Osteoblast (primary cell): ENCODE measurements around the gene PTPRD. TPM values are rescaled to one million over a fixed set of nuclear protein-coding genes. Genes with fewer than 3 reads are reported as not detected.

Experiments used
- DNase-seq: peaks from one replicate; pipeline ENCODE4 v3.0.0; 2011; ENCODE audit warnings: low spot score, mixed read lengths; ENCODE audit not compliant: insufficient read length; ENCODE audit errors: missing footprints
- H2AFZ ChIP-seq: 2 replicates; pipeline ENCODE4 v1.6.0; 2011; ENCODE audit warnings: mild to moderate bottlenecking, low read length
- H3K27ac ChIP-seq: 2 replicates; pipeline ENCODE4 v1.5.1; 2011; ENCODE audit warnings: mild to moderate bottlenecking, low read depth, low read length, moderate library complexity
- H3K27me3 ChIP-seq: 2 replicates; pipeline ENCODE4 v1.6.0; 2012; ENCODE audit warnings: mild to moderate bottlenecking, control low read depth, inconsistent platforms, low read length, moderate library complexity; ENCODE audit not compliant: insufficient read depth
- H3K36me3 ChIP-seq: 2 replicates; pipeline ENCODE4 v1.5.1; 2011; ENCODE audit warnings: mild to moderate bottlenecking, low read length, control low read depth, moderate library complexity; ENCODE audit not compliant: insufficient read depth
- H3K4me1 ChIP-seq: 2 replicates; pipeline ENCODE4 v1.5.1; 2011; ENCODE audit warnings: mild to moderate bottlenecking, low read length, control low read depth, moderate library complexity; ENCODE audit not compliant: insufficient read depth
- H3K4me2 ChIP-seq: 2 replicates; pipeline ENCODE4 v1.6.0; 2011; ENCODE audit warnings: mild to moderate bottlenecking, low read length; ENCODE audit not compliant: insufficient read depth
- H3K4me3 ChIP-seq: fragments of 200-600 bp; sonication (generic); 3 replicates; pipeline ENCODE4 v1.5.1; 2012; ENCODE audit warnings: mild to moderate bottlenecking, low read length, inconsistent platforms; ENCODE audit not compliant: insufficient read depth
- H3K79me2 ChIP-seq: 2 replicates; pipeline ENCODE4 v1.6.0; 2012; ENCODE audit warnings: mild to moderate bottlenecking, low read length, control low read depth, inconsistent platforms; ENCODE audit not compliant: insufficient read depth
- H3K9me3 ChIP-seq: 2 replicates; pipeline ENCODE4 v1.5.1; 2011; ENCODE audit warnings: low read depth, low read length, control low read depth
- H4K20me1 ChIP-seq: 2 replicates; pipeline ENCODE4 v1.6.0; 2012; ENCODE audit warnings: mild to moderate bottlenecking, low read length, control low read depth; ENCODE audit not compliant: insufficient read depth
- total RNA-seq: library from RNA; depleted of rRNA; stranded (reverse); fragments of >200 nt; gene quantifications from 2 replicates; pipeline ENCODE4 v1.2.3, GENCODE V29; 2012
- TF ChIP-seq, protein P1 (sequence below): IDR thresholded peaks from 2 replicates; pipeline ENCODE4 v1.5.1; 2011; ENCODE audit warnings: mild to moderate bottlenecking, low read depth, low read length, moderate library complexity; ENCODE audit errors: extremely low read depth

PTPRD gene
- total RNA-seq, 1 donor: 23.9 TPM

DNA sequence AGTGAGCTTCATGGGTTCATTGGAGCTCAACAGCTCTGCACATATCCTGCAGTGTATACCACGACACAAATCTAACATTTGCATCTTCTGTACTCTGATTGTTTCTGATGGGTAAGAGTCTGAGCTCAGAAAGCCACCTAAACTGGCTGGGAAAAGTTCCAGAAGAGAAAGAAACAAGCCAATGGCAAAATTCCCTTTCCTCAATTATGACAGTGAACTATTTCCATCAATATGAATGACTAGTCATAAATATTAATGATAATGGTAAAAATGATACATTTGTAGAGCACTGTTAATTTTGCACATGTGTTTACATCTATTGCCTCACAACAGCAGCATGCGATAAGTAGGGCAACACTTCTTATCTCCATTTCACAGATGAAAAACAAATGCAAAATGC lies 1711.7 kb downstream of the PTPRD start:
- Histone ChIP-seq H2AFZ (no peak overlapping the region), H3K27me3 (no peaks in the 10 kb centered on the region), H3K9me3 (no peaks in the 10 kb centered on the region), H3K4me2 (no peak overlapping the region), H3K4me3 (no peak overlapping the region), H3K4me1 (no peaks in the 10 kb centered on the region), H3K36me3 (no peaks in the 10 kb centered on the region), H3K79me2 (no peaks in the 10 kb centered on the region), H4K20me1 (no peaks in the 10 kb centered on the region), H3K27ac (no peak overlapping the region)
- DNase-seq: no peak
- TF ChIP-seq, protein P1, sequence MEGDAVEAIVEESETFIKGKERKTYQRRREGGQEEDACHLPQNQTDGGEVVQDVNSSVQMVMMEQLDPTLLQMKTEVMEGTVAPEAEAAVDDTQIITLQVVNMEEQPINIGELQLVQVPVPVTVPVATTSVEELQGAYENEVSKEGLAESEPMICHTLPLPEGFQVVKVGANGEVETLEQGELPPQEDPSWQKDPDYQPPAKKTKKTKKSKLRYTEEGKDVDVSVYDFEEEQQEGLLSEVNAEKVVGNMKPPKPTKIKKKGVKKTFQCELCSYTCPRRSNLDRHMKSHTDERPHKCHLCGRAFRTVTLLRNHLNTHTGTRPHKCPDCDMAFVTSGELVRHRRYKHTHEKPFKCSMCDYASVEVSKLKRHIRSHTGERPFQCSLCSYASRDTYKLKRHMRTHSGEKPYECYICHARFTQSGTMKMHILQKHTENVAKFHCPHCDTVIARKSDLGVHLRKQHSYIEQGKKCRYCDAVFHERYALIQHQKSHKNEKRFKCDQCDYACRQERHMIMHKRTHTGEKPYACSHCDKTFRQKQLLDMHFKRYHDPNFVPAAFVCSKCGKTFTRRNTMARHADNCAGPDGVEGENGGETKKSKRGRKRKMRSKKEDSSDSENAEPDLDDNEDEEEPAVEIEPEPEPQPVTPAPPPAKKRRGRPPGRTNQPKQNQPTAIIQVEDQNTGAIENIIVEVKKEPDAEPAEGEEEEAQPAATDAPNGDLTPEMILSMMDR: no peak

DNA sequence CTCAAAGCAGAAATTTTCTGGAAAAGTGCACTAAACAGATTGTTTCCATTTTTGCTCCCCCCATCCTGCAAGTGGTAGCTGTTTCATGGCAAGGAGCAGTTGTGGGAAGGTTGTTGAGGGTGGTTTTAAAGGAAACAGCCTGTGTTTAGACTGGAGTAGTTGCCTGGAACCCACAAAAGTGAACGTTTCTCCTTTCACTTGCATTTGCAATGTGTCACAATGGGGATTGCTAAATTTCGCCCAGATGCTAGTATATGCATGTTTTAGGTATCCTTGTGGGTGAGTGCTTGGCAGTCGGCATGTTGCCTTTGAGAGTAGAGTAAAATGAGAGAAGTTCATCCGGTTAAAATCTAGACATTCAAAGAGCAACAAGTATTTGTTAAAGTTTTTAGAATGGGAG lies 1713.3 kb downstream of the PTPRD start:
- no peak for DNase-seq
- no peak overlapping the region for H2AFZ ChIP-seq
- no peaks in the 10 kb centered on the region for H4K20me1 ChIP-seq
- no peaks in the 10 kb centered on the region for H3K4me1 ChIP-seq
- H3K4me3 ChIP-seq: no peak overlapping the region
- H3K27ac ChIP-seq: no peak overlapping the region
- H3K79me2 ChIP-seq: no peaks in the 10 kb centered on the region
- H3K36me3 ChIP-seq: no peaks in the 10 kb centered on the region
- H3K27me3 ChIP-seq: peaks cover 4% of the 10 kb centered on the region
- no peaks in the 10 kb centered on the region for H3K9me3 ChIP-seq
- no peak overlapping the region for H3K4me2 ChIP-seq
- TF ChIP-seq, protein P1: no peak

DNA sequence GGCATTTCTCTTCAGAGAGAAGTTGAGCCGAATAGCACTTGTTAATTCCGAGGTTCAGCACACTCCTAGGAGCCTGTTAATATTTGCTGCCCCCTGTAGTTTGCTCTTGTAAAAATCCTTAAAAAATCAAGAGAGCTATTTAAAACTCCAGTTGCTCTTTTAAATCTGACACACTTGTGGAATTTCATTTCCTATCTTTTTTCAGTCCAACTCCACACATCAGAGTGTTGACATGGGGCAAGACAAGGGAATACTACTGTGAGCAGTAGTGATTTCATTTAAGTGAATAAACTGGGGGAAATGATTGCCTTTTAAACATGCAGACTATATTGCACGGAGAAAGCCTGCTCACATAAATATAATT lies 1717.0 kb downstream of the PTPRD start:
- H3K27me3 ChIP-seq: peaks cover 4% of the 10 kb centered on the region
- TF ChIP-seq, protein P1: peak; percentile 58
- no peak overlapping the region for H2AFZ ChIP-seq
- DNase-seq: peak; percentile 45
- no peaks in the 10 kb centered on the region for H3K9me3 ChIP-seq
- H3K4me2 ChIP-seq: no peak overlapping the region
- H3K27ac ChIP-seq: no peak overlapping the region
- H3K4me1 ChIP-seq: no peaks in the 10 kb centered on the region
- H3K79me2 ChIP-seq: no peaks in the 10 kb centered on the region
- no peaks in the 10 kb centered on the region for H3K36me3 ChIP-seq
- H4K20me1 ChIP-seq: no peaks in the 10 kb centered on the region
- H3K4me3 ChIP-seq: no peak overlapping the region

- Histone ChIP-seq H3K9me3 (no peaks in the 10 kb centered on the region), H3K27me3 (peaks cover 4% of the 10 kb centered on the region), H4K20me1 (no peaks in the 10 kb centered on the region), H3K4me2 (no peak overlapping the region), H3K4me3 (no peak overlapping the region), H3K4me1 (no peaks in the 10 kb centered on the region), H3K79me2 (no peaks in the 10 kb centered on the region), H2AFZ (peak overlapping the region; percentile 43), H3K36me3 (no peaks in the 10 kb centered on the region), H3K27ac (no peak overlapping the region)
- TF ChIP-seq, protein P1: no peak
- no peak for DNase-seq
These were observed 1717.5 kb downstream of the PTPRD start for GRCh38 chr9:8895106-8895860.
